UCSD-AML1 (cell line): ENCODE data around the gene AFAP1L2.
"Not testable (repeated sequence)": the region's sequence is repeated elsewhere in the genome, so short reads cannot be mapped to it uniquely, and the experiment has no call there.

Source experiments
- DNase-seq: peaks from one replicate; lab custom pipeline; 2025; ENCODE audit not compliant: unreplicated experiment; lab: John Stamatoyannopoulos, UW

AFAP1L2 gene

DNA sequence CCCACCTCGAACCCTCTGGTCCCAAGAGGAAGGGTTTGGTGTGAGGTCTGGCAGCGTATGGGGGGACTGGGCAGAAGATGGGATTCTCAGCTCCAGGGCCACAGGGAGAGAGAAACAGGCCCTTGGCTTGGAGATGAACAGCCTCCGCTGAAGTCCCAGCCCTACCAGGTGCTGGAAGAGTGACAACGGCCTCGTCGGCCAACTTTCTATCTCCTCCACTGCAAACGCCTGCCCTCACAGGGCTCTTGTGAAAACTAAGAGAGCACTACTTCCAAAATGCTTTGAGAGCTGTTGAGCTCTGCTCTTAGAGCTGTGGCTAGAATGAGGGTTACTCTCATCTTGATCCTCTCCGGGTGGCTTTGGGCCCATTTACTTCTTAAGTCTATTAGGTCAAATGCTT is 63.5 kb downstream of the AFAP1L2 start:
- DNase-seq, result no peak

DNA sequence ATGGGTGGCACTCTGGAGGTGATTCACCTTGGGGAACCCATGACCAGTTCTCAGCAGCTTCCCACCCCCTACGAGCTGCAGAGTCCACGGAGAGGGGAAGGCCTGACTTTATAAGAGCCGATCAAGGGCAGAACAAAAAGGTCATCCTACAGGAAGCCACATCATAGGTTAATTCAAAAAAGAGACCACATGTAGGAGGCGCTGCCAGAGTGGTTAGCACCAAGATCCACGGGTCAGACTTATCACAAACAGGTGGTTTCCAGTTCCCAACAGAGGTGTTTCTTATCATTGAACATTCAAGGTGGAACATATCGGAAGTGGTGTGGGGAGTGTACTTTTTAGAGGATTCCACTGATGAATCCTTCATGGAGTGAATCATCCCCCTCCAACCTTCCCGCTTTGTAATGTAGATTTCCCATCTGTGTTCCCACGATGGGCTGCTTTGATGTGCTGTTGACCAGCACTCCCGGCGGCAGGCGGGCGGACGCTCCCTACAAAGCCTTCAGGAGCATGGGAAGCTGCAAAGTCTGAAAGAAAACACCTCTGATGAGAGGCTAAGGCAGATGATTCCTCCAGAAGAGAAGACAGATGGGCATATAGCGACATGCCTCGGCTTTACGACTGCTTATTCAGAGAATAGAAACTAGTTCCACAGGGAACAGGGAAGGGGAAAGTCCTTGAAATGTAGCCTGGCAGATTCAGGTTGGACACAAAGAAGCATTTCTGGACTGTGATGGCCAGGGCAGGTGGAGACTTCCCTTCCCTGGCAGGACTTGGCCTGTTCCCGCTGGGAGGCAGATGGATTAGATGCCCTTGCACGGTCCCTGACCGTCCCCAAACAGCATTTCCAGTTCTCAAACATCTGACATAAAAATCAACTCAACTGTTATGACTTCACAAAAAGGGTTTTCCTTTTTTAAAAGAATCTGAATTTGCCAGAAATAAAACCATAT is 66.5 kb downstream of the AFAP1L2 start:
- no peak for DNase-seq

- no peak for DNase-seq
Observed at GRCh38 chr10:114336823-114337509, 67.3 kb downstream of the AFAP1L2 start.

GRCh38 chr10:114335614-114336013 is 68.7 kb downstream of the AFAP1L2 start:
- DNase-seq, result no peak

DNA sequence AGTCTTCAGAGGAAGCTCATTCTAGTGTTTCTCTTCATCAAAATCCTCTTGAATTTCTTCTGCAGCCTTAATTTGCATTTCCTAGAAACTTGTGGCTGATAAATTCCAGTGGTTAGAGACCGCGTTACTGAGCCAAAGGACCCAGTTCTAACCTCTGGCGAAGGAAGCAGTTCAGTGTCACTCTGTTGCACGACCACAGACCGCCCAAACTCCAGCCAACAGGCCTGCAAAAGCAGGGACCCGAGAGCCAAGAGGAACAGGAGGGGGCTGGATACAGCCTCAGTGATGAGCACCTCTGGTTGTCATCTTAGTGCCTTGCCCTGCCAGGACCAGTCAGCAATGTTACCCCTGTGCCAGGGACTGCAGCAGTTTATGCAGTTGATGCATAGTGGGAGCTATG is 70.0 kb downstream of the AFAP1L2 start:
- peak; percentile 48 for DNase-seq

- DNase-seq, result not testable (repeated sequence)
Observed at GRCh38 chr10:114333441-114333840, 70.9 kb downstream of the AFAP1L2 start.

- DNase-seq, result peak; percentile 29
Observed at GRCh38 chr10:114332301-114333192, 71.8 kb downstream of the AFAP1L2 start.

DNA sequence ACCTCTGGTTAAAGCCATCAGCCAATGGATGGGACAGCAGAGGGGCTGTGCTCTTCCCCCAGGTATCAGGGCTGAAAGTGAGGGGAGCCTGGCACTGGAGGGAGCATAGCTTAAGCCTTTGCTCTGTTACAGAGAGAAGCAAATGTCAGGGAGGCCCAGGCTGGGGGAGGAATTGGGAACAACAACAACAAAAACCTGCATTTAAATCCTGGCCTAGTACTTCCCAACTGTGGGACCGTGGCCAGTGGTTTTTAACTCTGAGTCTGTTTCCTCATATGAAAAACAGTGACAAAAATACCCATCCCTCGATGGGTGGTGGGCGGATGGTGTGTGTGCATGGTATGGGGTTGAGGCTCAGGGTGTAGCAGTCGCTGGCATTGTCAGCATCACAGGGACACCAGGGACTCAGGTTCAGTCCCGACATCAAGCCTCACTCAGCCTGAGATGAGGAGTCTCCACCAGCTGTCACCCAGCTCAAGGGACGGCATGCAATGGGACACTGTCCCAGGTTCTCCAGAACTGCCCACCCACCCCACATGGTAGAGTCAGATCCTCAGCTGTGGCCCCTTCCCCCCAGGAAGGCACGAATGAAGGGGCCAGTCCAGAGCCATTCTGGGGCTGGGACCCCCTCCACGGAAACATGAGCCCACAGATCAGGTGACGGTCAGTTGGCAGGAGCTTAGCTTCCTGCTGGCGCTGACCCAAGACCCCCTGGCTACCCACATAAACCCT is 74.5 kb downstream of the AFAP1L2 start:
- DNase-seq, result no peak

DNA sequence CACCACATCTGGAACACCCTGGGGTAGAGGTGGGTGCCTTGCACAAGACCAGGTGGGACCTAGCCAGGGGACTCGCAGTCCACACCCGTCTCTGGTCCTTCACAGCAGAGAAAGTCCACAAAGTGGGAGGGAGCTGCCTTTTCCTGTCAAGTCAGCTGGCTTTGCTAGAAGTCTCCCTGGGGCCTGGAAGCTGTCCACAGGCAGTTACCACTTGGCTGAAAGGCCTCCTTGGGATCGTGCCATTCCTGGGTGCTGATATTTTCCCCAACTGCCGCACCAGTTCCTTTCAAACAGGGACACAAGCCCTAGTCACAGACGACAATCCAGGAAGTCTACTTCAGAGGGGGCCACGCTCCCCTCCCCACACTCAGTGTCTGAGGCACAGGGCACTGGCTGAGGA is 75.4 kb downstream of the AFAP1L2 start:
- DNase-seq, result no peak

DNA sequence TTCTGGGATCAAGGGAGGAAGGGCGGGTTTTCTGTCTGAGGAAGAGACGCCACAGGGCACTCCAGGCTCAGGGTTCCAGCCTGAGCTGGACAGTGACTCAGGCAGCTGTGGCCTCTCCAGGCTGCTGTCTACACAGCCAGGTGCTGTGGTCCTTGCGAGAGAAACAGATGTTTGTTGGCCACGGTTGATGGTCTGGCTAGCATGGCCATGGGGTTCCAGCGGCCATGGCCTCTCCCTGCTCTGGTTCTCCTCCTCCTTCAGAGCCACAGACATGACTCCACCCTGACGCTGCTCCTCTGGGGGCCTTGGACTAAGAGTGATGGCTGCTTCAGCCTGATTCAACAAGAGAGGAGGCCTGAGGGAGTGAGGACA is 75.9 kb downstream of the AFAP1L2 start:
- no peak for DNase-seq

GRCh38 chr10:114327537-114328440 is 76.5 kb downstream of the AFAP1L2 start:
- DNase-seq, result no peak

- no peak for DNase-seq
Observed at GRCh38 chr10:114326795-114327194, 77.5 kb downstream of the AFAP1L2 start.

GRCh38 chr10:114323023-114323422 is 81.3 kb downstream of the AFAP1L2 start:
- DNase-seq, result no peak

GRCh38 chr10:114322344-114322743 is 82.0 kb downstream of the AFAP1L2 start:
- DNase-seq, result no peak

- no peak for DNase-seq
Observed at GRCh38 chr10:114320249-114321116, 83.8 kb downstream of the AFAP1L2 start.

- no peak for DNase-seq
Observed at GRCh38 chr10:114319406-114320248, 84.7 kb downstream of the AFAP1L2 start.

GRCh38 chr10:114316744-114317143 is 87.6 kb downstream of the AFAP1L2 start:
- no peak for DNase-seq
